Activated T-helper 1 cell treated with anti-CD3 and anti-CD28 coated beads, Interleukin-2, amount 50 U/mL, for 16 hours (primary cell): ENCODE data around the gene KDM2A.
"Not testable (repeated sequence)": the region's sequence is repeated elsewhere in the genome, so short reads cannot be mapped to it uniquely, and the experiment has no call there.

Experiments
- DNase-seq, 2 donors: peaks; one replicate each; pipeline ENCODE4 v3.0.0-alpha.2; 2020; ENCODE audit warnings: low read depth in 1 of 2, low spot score in 1 of 2

Gene KDM2A

GRCh38 chr11:67233584-67234190, 114.6 kb downstream of the KDM2A start:
- no peak for DNase-seq

GRCh38 chr11:67234571-67234970, 115.5 kb downstream of the KDM2A start:
- not testable (repeated sequence) for DNase-seq

GRCh38 chr11:67237574-67237973, 118.5 kb downstream of the KDM2A start:
- DNase-seq: no peak

GRCh38 chr11:67238894-67239782, 120.1 kb downstream of the KDM2A start:
- DNase-seq: no peak

- DNase-seq: peak; percentile 88 to 93
Measured at GRCh38 chr11:67239783-67240575, 120.9 kb downstream of the KDM2A start.

- peak; percentile 49 to 72 for DNase-seq
Measured at GRCh38 chr11:67240576-67241389, 121.7 kb downstream of the KDM2A start.

GRCh38 chr11:67242548-67242947, 123.5 kb downstream of the KDM2A start:
- no peak for DNase-seq

- DNase-seq: no peak
Measured at GRCh38 chr11:67243051-67243450, 124.0 kb downstream of the KDM2A start.

- no peak for DNase-seq
Measured at GRCh38 chr11:67245046-67245445, 126.0 kb downstream of the KDM2A start.

GRCh38 chr11:67247946-67248550, 129.0 kb downstream of the KDM2A start:
- no peak for DNase-seq

GRCh38 chr11:67248653-67249052, 129.6 kb downstream of the KDM2A start:
- no peak for DNase-seq

GRCh38 chr11:67250059-67251043, 131.3 kb downstream of the KDM2A start:
- DNase-seq: no peak

- DNase-seq: no peak
Measured at GRCh38 chr11:67251841-67252240, 132.8 kb downstream of the KDM2A start.

GRCh38 chr11:67252831-67253239, 133.8 kb downstream of the KDM2A start:
- no peak for DNase-seq

- DNase-seq: no peak
Measured at GRCh38 chr11:67253872-67254624, 135.0 kb downstream of the KDM2A start.

- no peak for DNase-seq
Measured at GRCh38 chr11:67254798-67255197, 135.7 kb downstream of the KDM2A start.

GRCh38 chr11:67255353-67255752, 136.3 kb downstream of the KDM2A start:
- DNase-seq: no peak

GRCh38 chr11:67255864-67256263, 136.8 kb downstream of the KDM2A start:
- no peak for DNase-seq
